ENCODE measurements around the gene EGR1.
A peak's percentile ranks its signal among the peaks of the same experiment; 100 is the strongest.

The EGR1 gene

DNA sequence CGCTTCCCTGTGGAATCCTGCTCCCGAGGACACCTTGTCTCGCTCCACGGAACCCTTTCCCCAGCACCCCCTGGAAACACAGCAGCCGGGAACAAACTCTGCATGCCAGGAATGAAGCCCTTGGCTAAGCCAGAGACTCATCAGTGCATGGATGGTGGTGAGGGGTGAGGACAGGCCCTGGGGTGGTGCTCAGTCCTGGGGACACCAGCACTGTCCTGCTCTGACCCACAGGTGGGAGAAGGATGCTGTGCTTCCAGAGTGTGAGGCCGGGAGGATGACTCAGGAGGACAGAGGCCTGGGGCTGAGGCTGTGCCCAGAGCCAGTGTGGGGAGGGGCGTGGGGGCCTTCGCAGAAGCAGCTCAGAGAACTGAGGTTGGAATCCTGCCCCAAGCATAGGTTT is 11.2 kb upstream of the EGR1 start:
- DNase-seq = no peak

DNA sequence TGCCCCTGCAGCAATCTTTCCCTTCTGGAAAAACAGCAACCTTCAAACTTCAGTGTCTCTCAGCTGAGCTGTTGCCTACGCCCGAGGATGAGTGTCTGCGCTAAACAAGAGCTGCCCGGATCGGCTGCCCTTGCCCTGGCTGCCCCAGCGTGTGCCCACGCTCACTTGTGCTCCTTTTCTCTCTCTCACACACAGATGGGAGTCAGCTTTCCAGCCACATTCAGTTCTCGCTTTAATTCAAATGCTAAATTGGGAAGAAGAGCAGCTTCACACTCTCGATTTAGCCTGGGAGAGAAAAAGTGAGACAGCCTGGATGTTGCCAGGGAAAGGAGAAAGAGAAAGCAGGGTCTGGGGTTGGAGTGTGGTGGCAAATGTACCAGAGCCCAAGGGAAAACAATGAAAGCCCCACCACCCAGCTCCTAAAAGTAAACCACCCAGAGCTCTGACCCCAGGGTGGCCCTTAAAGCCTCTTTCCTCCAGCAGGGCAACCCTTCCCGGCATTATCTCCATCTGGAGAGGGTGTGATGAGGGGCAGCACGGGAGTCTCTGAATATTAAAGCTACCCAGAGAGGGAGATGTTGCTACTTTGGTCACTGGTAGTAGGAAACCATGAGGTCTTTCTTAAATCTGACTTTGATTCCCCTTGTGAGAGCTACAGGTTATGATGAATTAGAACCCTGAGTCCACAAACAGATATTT is 9.9 kb upstream of the EGR1 start:
- DNase-seq = no peak

DNA sequence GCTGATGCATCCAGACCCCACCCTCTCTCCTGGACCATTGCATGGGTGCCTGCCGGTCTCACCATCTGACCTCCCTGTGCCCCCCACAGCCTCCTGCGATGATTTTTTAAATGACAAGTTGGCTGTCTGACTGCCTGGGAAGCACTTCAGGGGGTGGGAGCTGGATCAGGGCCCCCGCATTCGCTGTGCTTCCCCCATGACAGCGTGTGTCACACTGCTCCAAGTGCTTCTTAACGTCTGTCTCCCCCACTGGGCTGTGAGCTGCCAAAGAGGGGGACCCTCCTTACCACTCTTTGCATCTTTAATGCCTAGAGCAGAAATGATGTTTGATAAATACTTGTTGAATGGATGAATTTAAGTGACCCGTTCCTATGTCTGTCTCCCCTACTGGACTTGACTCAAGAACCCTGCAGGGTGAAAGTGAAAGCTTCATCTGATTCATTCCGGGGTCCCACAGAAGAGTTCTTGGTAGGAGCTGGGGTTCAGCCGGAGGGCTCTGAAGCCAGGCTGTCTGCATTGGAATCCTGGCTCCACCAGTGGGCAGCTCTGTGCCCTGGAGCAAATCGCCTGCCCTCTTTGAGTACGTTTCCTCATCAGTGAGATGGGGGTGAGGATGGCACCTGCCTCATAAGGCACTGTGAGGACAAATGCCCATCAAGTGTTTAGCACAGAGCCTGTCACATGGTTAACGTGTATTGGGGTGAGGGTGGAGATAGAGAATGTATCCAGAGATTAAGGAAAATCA is 7.6 kb upstream of the EGR1 start:
- DNase-seq = no peak

DNA sequence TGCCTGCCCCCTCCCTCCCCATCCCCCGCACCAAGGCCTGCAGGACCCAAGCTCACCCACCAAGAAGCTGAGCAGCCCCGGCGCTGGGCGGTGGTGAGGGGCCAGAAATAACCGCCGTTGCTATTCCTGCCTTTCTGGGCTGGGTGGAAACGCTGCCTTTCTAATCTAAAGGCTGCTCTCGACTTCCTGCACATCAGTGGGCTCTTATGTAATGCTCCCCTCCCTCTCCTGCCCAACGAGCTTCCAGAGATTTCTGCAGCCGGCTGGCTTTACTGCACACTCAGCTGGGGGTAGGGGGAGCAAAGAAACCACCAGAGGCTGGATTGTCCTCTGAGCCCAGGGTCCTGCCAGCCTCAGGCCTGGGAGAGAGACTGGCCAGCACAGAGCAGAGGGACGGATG is 6.9 kb upstream of the EGR1 start:
- DNase-seq = no peak

DNA sequence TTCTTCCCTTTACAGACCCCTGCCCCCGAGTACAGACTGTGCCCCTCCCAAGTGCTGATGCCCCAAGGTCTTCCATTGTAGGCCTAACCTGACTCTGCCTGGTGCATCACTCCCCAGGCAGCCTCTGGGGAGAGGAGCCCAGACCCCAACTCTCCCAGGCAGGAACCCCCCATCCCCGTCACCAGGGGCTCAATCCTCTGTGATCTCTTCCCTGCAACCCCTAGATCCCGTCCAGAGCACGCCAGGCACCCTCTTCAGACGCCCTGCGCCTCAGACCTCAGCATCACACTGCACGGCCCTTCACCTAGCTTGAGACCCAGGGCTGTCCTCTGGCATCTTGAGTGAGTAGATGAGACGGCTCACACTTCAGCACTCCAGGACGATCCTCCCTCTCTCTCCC is 6.4 kb upstream of the EGR1 start:
- DNase-seq = no peak

DNA sequence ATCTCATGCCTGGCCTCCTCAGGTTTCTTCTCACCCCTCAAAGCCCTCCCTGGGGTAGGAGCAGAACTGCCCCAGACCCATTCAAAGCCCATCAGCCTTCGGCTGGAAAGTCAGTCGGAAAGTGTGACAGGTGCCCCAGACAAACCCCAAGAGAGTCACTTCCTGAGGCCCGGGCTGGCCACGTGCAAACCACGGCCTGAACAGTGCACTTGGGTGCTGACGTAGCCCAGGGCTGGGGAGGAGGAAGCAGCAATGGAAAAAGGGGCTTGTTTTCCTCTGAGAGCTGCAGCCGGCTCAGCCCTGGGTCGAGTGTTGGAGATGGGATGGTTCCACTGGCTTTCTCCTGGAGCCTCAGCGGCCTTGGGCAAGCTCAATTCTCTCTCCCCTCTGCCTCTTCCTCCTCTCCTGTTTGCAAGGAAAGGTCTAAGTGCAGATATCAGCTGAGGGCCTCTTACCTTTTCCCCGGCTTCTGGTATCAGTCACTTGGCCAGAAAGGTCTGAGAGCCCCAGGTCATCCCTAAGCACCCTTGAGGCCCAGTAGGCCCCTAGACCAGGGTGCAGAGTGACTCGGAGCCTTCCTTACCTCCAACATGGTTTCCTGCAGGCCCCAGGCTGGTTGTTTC is 5.9 kb upstream of the EGR1 start:
- peak; percentile 71 for DNase-seq

DNA sequence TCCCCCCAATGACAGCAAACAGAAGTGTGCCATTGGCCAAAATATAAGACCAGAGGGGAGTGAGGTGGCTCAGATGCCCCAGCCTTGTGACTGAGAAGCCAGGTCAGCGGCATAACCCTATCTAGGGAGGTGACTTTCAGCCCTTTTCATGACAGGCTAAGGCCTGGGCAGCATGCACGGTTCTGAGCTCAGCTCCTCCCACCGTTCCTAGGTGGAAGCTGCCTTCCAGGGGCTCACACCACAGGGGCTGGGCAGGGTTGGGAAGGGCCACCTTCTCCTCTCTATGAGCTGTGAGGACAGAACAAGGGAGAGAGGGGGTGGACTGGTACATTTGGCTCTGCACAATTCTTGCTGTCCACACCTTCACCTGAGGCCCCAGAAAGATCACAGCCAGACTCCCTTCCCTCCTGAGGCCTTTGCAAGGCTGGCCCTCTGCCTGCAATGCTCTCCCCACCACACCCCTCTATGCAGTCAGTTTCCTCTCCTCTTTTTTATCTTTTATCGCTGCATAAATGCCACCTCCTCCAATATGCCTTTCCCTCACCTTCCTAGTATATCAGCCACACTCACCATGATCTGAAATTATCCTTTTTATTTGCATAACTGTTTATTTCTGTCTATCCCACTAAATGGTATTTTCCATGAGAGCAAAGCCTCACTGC is 5.1 kb upstream of the EGR1 start:
- no peak for DNase-seq

DNA sequence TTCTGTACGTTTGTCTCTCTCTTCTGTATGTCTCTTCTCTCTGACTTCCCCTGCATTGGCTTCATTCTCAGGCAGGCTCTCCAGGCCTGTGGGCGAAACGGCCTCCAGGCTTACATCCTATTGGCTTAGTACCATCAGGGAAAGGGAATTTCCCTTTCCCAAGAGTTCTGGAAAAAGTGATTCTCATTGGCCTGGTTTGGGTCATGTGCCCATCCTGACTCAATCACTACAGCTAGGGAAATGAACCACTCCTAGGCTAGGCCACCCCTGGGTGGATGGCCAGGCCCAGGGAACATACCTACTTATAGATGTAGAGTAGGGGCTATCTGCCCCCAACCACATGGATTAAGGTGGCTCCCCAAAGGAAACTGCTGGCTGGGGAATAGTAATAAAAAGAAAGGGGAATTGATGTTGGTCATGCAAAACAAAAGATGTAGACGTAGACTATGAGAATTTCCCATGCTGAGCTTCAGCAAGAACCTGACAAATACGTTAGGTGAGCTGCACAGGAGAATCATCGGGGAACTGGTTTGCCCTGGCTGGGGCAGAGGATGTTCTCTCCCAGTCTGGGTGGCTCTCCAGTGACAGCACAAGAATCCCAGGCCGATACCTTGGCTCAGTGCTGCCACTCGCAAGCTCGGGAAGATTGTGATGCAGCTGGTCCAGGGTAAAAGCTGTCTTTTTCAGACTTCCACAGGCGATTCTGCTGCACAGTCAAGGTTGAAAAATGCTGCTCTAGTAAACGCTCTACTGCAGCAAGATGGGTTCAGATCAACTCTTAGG is 3.7 kb upstream of the EGR1 start:
- no peak for DNase-seq

DNA sequence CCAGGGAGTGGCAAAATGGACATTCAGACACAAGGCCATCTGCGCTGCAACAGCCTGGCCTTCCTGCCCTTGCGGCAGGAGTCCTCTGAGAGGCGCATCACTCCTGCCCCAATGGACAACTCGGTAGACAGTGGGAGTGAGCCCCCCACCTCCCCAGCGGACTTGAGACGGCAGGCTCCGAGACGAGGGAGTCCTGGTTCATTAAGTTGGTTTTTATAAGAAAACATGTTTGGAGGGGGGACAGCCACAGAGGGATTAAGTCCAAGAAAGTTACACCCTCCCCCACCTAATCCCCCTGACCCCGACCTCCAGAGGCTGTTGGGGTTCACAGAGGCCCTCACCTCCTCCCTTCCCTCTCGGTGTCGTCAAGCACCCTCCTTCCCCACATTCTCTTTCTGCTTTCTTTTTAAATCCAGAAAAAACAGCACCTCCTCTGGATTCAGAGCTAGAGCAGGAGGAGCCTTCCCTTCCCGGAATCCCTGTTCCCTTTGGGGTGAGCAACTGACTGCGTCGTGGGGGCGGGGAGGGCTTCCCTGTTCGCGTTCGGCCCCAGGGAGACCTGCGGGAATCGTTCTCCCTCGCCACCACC is 1.8 kb upstream of the EGR1 start:
- DNase-seq = no peak

DNA sequence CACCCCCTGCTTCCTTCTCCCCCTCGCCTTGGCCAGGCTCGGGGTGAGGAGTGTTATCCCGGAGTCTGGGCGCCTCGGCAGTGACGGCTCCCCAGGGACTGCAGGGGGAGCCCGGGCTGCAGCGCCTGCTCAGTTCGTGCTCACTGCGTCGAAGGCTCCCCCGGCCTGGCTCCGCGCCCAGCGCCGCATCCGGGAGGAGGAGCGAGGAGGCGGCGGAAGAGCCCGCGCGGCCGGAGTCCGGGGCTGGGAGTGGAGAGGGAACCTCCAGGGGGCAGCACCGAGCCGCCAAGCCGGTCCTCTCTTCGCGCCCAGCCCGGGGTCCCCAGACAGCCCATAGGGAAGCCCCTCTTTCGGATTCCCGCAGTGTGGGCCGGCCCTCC is 1.3 kb upstream of the EGR1 start:
- peak; percentile 91 for DNase-seq

DNA sequence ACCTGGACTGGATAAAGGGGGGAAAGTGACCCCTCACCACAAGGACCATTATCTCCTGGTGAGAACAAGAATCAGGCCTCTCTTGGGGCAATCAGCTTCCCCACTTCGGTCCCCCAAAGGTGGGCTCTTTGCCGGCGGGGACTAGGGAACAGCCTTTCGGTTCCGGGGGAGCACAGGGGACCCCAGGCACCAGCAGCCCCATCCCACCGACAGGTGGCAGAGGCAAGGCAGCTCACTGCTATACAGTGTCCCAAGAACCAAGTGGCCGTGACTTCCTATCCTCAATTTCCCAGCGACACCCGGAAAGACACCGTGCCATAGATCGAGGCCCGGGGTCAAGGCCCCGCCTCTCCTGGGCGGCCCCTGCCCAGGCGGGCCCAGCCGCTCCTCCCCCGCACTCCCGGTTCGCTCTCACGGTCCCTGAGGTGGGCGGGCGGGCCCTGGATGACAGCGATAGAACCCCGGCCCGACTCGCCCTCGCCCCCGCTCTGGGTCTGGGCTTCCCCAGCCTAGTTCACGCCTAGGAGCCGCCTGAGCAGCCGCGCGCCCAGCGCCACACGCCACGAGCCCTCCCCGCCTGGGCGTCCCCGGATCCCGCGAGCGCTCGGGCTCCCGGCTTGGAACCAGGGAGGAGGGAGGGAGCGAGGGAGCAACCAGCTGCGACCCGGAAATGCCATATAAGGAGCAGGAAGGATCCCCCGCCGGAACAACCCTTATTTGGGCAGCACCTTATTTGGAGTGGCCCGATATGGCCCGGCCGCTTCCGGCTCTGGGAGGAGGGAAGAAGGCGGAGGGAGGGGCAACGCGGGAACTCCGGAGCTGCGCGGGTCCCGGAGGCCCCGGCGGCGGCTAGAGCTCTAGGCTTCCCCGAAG is 655 bp upstream of the EGR1 start:
- peak; percentile 97 for DNase-seq

DNA sequence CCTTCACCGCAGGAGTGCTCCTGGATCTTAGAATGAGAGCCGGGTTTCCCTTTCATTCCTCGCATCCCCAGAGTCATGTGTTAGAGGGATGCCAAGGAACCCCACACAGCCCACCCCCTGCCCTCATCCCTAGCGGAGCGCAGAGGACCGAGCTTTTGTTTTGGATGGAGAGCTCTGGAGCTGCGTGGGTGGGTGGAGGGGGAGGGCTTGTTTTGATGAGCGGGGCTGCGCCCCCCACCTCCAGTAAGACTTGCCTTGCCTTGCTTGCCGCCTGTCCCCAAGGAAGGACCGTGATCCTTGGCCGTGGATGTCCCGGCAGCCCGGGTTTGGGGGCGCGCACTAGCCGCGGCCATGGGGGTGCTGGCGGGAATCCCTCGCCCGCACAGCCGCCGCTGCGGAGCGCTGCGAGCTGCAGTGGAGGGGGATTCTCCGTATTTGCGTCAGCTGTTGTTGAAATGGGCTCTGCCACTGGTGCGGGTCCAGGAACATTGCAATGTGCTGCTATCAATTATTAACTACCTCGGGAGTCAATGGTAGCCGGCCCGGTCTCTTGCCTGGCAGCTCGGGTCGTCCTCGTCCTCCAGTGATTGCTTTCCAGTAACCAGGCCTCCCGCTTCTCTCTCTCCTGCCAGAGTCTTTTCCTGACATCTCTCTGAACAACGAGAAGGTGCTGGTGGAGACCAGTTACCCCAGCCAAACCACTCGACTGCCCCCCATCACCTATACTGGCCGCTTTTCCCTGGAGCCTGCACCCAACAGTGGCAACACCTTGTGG is 1.0 kb downstream of the EGR1 start:
- no peak for DNase-seq

DNA sequence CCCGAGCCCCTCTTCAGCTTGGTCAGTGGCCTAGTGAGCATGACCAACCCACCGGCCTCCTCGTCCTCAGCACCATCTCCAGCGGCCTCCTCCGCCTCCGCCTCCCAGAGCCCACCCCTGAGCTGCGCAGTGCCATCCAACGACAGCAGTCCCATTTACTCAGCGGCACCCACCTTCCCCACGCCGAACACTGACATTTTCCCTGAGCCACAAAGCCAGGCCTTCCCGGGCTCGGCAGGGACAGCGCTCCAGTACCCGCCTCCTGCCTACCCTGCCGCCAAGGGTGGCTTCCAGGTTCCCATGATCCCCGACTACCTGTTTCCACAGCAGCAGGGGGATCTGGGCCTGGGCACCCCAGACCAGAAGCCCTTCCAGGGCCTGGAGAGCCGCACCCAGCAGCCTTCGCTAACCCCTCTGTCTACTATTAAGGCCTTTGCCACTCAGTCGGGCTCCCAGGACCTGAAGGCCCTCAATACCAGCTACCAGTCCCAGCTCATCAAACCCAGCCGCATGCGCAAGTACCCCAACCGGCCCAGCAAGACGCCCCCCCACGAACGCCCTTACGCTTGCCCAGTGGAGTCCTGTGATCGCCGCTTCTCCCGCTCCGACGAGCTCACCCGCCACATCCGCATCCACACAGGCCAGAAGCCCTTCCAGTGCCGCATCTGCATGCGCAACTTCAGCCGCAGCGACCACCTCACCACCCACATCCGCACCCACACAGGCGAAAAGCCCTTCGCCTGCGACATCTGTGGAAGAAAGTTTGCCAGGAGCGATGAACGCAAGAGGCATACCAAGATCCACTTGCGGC is 1.8 kb downstream of the EGR1 start:
- DNase-seq = no peak

DNA sequence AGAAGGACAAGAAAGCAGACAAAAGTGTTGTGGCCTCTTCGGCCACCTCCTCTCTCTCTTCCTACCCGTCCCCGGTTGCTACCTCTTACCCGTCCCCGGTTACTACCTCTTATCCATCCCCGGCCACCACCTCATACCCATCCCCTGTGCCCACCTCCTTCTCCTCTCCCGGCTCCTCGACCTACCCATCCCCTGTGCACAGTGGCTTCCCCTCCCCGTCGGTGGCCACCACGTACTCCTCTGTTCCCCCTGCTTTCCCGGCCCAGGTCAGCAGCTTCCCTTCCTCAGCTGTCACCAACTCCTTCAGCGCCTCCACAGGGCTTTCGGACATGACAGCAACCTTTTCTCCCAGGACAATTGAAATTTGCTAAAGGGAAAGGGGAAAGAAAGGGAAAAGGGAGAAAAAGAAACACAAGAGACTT is 2.4 kb downstream of the EGR1 start:
- no peak for DNase-seq

DNA sequence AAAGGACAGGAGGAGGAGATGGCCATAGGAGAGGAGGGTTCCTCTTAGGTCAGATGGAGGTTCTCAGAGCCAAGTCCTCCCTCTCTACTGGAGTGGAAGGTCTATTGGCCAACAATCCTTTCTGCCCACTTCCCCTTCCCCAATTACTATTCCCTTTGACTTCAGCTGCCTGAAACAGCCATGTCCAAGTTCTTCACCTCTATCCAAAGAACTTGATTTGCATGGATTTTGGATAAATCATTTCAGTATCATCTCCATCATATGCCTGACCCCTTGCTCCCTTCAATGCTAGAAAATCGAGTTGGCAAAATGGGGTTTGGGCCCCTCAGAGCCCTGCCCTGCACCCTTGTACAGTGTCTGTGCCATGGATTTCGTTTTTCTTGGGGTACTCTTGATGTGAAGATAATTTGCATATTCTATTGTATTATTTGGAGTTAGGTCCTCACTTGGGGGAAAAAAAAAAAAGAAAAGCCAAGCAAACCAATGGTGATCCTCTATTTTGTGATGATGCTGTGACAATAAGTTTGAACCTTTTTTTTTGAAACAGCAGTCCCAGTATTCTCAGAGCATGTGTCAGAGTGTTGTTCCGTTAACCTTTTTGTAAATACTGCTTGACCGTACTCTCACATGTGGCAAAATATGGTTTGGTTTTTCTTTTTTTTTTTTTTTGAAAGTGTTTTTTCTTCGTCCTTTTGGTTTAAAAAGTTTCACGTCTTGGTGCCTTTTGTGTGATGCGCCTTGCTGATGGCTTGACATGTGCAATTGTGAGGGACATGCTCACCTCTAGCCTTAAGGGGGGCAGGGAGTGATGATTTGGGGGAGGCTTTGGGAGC is 3.1 kb downstream of the EGR1 start:
- DNase-seq = no peak

DNA sequence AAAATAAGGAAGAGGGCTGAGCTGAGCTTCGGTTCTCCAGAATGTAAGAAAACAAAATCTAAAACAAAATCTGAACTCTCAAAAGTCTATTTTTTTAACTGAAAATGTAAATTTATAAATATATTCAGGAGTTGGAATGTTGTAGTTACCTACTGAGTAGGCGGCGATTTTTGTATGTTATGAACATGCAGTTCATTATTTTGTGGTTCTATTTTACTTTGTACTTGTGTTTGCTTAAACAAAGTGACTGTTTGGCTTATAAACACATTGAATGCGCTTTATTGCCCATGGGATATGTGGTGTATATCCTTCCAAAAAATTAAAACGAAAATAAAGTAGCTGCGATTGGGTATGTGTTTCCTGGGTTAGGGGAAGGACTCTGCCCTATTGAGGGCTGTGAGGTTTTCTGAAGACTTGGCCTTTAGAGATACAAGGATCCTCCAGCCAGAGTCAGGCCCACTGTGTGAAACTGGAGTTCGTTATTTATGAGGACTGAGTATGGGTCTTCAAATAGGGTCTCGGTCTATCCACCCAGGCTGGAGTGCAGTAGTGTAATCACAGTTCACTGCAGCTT is 3.8 kb downstream of the EGR1 start:
- DNase-seq = no peak

DNA sequence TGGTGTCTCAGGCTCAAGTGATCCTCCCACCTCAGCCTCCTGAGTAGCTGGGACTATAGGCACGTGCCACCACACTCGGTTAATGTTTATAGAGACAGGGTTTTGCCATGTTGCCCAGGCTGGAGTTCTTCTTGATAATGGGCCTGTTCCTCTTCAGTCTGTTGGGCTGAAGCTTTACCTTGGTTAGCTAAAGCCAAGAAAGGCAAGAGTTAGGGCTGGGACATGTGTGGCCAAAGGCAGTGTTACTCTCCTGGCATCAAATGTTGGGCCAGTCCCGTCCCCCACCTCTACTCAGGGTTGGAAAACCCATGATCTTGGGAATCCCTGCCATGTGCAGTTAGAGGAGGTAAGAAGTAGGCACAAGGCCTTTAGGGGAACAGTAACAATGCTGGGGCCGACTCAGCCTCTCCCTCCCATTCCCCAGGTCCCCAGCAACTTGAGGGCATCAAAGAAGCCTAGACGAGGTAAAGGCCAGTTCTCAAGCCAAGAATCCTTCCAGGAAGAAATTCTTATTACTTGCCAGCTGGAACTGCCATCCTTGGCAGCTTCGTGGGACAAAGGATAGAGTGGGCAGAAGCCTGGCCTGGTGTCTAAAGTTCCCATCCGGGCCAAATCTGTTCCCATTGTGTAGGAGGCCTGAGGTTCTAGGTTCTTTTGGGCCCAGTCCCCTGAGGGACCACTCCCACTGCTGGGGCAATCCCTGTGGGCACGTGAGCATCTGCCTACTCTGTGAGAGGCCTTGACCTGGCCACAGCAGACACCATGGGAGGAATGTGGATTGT is 4.5 kb downstream of the EGR1 start:
- no peak for DNase-seq
